Medulla oblongata (tissue), 1 donor: ENCODE measurements around the gene KLHDC8B.
A peak's percentile ranks its signal among the peaks of the same experiment; 100 is the strongest.

Source experiments
- DNase-seq: peaks from one replicate; pipeline ENCODE4 v3.0.0-alpha.2; 2015; ENCODE audit errors: extremely low spot score

The KLHDC8B gene

DNA sequence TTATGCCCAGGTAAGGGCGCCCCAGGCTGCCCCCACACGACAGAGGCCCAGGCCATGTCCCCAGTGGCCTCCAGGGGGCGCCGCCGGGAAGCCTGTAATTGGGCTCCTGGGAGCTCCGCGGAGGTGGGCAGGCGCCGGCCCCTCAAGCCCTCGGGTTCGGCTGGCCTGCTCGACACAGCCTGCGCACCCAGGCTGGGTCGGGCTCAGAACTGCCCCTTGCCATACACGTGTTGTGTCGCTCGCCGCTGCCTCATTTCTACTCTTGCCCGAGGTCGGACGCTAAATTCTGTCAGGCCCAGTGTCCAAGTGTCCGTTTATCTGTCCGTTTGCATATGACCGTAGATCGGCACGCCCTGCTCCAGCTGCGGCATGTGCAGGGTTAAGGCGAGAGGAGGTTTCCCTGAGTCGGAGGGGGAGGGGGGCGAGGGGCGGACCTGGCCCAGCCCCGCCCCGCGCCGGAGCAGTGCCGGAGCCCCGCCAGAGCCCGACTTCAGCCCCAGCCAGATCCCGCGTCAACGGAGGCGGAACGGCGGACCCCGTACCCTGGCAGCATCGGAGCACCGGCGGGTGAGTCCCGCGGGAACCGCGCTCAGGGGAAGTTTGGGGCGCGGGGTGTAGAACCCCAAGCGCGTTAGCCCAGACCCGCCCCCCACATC is at the start of gene KLHDC8B:
Gene KLHDC8B (plus strand): TSS at position 480 of the 656 bp plus-strand sequence. CDS start 1,172 bp downstream, outside the sequence.
- DNase-seq, result peak; percentile 76

DNA sequence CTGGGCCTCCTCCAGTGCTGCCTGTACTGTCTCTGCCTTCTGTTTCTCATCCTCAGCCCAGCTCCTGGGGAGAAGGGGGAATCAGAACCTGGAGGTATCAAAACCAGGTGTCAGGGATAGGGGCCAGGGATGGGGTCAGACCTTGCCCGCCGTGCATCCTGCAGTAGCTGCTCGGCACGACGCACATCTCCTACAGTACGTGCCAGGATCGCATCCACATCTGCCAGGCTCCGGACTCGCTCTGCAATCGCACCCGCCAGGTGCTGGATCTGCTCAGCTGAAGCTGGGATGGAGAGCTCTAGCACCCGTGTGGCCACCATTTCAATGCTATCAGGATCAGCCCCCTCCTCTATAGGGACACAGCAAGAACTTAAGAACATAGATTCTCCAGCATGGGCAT is 49.4 kb upstream of the KLHDC8B start:
- DNase-seq, result no peak

DNA sequence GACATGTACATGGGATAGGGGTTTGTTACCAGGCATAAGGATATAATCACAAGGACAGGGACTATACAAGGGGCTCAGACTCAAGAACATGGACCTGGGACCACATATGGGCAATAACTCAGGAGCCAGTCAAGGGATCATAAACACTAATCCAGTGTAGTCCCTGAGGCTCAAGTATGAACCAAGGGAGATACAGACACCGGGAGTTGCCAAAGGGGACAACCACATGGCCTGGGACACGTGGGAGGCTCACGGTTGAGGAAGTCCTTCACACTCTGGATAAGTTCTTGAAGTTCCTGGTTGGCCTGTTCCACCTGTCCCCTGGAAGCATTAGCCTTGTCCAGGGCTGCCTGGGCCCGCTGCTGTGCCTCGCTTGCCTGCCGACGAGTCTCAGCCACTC is 48.9 kb upstream of the KLHDC8B start:
- no peak for DNase-seq

DNA sequence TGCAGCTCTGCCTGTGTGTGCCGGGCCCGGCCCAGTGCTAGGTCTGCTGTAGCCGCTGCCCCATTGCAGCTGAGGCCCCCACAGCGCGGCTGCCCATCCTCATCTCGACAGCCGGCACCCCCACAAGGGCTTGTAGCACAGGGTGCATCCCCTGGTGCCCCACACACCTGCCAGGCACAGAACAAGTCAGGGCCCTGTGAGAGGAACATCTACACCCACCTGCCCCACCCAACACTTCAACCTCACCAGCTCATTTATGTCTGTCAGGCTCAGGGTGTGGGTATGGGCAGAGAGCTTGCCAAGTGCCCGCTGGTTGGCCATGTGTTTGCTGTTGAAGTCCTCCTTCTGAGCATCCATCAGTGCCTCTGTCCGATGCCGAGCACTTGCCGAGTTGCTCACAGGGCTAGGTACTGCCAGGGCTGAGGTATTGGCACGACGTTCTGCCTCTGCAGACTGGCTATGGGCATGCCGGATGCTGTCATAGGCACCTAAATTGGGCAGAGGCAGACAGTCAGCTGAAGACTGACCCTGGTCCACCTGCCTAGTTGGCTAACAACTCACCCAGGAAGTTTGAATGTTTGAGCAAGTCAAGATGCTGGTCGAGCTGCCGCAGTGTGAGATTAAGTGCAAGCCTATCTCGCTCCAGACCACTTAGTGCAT is 48.4 kb upstream of the KLHDC8B start:
- no peak for DNase-seq

DNA sequence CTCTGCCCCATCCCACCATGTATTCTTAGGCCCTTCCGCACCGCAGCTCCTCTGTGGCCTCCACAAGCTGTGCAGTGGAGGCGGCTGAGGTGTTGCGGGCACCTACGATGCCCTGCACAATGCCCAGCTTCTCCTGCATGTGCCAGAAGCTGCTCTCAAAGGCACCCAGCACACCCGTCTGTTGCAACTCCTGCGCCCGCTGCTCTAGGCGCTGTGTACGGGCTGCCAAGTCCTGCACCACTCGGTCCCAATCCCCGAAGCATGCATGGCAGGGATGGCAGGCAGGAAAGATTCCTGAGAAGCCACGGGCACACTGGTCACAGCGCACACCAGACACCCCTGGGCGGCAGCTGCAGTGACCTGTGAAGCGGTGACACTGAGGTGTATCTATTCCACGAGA is 47.7 kb upstream of the KLHDC8B start:
- DNase-seq, result no peak

DNA sequence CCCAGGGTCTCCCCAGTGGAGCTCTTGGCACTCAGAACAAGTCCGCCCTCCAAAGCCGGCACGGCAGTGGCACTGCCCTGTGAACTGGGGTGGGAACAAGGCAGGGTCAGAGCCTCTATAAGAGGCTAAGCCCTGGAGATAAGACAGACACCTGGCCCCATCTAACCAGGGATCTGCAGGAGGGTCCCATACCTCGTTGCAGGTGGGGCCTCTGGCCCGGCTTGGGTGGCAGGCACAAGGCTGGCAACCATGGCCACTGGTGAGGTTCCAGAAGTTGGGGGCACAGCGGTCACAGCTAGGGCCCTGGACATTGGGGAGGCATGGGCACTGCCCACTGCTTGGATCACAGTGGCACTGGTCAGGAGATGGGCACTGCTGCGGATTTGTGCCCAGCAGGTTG is 47.2 kb upstream of the KLHDC8B start:
- no peak for DNase-seq

DNA sequence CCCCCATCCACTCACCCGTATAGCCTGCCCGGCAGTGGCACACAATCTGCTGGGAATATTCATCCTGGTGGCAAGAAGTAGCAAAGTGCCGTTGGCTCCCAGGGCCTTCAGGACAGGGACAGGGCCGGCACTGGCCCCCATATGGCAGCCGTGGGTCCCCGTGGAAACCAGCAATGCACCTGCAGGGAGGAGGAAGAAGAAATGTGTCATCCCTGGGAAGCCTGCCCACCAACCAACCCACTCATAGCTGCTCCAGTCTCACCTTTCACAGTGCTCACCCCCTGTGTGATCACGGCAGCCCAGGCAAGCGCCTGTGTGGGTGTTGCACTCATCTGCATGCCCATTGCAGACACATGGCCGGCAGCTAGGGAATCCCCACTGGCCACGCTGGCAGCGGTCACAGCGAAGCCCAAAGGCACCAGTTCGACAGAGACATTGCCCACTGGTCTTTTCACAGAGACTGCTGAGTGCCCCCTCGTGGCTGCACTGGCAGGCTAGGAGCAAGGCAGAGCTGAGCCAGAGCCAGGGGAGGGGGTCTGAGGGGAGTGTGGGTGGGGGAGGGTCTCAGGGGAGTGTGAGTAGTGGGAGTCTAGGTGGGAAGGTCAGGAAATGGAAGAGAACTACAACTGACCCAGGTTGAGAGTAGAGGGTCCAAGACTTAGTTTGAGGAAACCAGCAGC is 46.3 kb upstream of the KLHDC8B start:
- no peak for DNase-seq

DNA sequence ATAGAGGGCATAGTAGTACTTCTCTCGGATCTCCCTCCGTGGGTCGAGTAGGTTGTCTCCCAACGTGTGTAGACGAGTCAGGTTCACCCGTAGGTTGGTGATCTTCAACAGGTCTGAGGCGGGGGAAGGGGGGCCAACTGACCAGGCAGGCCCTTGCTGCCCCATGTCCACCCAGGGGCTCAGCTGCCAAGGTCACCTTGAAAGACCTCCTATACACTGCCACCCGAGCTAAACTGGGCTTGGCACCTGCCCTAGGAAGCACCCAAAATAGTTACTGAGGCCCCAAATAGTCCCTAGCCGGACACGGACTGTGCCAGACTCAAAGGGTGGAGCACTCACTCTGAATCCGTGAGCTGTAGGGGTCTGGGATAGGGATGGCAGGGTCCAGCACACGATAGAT is 40.4 kb upstream of the KLHDC8B start:
- DNase-seq, result no peak

DNA sequence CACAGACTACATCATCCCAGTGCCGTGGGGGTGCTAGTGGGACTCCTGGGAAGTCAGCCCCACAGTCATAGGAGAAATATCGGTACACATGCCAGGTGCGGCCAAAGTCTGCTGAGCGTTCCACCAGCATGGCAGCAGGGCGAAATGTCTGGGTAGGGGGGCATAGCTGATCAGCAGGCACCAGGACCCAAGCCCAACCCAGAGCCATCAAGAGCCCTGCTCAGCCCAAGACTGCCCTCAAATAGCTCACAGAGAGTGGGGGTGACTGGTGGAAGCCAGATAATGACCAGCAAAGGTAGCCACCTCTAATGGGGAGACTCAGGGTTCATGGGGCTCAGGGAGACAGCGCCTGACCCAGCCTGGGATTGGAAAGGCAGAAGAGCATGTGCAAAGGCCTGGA is 39.8 kb upstream of the KLHDC8B start:
- DNase-seq, result no peak

DNA sequence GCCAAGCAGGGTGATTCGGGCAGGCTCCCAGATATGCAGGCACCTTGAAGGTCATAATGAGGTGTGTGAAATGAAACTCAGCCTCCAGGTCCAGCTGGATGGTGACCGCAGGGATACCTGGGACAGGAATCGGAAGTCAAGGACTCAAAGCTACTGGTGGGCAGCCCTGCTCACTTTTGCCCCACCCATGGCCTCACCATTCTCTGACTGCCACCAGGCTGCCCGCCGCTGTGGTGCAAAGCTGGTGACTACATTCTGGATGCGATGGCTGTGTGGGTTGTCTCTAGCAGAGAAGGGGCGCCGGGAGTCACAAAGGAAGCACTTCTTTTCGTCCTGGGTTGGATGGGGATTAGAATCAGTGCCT is 39.3 kb upstream of the KLHDC8B start:
- DNase-seq, result no peak

DNA sequence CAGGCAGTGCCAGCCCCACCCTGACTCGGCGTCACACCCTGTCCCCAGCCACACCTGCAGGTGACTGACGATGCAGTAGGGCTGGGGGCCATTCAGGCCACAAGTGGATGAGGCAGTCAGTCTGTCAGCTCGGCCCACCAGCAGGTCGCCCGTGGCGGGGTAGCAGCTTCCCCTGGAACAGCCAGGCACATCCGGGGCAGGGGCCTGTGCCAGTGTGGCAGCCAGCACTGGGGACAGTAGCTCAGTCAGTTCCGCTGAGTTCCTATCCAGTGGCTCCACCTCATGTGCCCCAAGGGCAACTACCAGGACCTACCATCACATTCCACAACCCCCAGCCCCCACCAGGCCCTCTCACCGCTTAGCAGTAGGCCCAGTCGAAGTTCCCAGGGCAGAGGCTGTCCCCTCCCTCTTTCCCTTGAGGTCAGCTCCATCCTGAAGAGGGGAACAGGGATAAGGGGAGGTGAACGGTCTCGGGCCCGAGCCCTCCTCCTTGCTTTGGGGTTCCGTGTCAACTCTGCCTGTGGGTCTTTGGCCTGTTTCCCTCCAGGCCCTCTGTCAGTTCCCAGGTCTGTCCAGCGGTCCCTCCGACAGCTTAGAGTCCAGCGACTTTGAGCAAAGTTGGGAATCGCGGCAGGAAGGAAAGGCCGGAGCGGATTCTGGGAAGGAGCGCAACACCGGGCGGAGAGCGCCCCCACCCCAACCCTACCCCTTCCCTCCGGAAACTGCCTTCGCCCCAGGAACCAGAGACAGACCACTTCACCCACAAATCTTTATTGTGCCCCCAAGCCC is 38.8 kb upstream of the KLHDC8B start, which contains the start of gene LAMB2:
Gene LAMB2 (minus strand): TSS at position 614 of the 789 bp plus-strand sequence. CDS start 183 bp downstream, at position 431.
- DNase-seq, result peak; percentile 70

DNA sequence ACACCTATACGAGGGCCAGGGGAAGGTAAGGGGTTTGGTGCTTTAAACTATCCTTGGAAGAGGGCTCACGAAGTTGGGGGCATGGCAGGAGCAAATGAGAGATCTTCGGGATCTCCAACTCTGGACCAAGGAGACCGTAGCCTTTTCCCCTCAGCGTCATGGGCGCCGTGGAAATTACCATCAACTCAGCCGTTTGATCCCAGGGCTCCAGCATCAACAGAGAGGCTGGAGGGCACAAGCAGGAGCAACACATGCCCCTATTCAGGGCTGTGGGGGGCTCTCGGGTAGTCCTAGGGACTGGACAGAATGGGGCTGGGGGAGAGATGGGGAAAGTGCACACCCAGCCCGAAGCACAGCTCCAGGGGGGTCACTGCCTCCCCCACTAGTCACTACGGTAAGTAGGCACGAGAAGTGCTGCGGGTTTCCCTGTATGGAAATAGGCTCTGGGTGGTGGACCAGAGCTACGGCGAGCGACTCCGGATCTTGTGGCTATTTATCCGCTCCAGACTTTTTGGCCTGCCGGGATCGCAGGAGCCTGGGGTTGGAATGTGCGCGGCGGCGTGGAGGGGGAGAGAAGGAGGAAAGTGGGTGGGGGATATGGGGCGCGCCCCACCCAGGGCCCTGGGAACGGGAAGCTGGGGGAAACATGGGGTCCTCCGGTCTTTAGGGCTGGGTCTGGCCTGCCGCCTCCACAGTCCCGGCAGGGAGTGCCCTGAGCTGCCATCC is 38.0 kb upstream of the KLHDC8B start:
- DNase-seq, result peak; percentile 81

DNA sequence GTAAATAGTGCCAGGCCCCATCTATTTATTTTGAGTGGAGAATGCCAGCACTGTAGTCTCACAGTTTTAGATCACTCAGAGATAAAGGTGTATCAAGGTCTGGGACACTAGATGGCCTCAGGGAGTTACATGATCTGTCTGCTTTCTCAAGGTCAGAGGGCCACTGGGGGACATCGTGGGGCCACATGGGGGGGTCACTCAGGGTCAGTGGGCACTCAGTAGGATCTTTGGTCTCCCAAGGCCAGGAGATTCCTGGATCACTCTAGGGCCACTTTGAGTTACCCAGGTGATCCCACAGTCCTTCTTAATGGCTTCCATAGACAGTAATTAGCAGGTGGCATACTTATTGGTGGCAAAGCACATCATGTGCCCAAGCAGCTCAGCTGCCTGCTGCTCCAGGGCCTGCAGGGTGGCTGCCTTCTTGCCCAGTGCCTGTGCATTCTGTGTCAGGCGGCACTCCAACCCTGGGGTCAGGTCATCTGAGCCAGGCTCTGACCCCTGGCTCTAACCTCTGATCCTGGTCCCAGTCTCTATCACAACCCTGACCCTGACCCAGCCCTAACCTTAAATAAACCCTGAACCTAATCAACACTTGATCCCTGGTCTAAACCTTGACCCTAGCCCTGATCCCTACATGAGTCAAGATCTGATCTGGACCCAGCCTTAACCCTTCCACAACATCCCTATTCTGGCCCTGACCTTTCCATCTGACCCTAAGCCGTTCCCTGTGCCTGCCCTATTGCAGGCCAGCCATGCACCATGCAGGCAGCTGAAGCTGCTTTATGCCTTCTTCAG is 36.7 kb upstream of the KLHDC8B start:
- DNase-seq, result no peak

DNA sequence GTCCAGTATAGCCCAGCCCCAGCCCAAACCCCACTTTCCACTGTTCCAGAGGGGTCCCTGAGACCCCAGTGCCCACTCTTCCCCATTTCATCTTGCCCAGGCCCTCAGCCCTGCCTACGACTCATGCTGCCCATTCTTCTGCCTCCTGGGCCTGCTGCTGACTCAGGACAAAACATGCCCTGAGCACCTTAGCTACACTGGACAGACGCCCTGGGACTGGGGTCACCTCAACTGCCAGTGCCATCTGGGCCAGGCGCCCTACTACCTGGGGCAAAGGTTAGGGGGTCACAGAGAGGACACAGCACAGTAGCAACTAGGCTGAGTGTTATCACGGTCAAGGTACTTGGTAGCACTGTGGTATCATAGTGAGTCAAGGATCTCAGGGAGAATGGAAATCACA is 35.9 kb upstream of the KLHDC8B start:
- DNase-seq, result no peak

DNA sequence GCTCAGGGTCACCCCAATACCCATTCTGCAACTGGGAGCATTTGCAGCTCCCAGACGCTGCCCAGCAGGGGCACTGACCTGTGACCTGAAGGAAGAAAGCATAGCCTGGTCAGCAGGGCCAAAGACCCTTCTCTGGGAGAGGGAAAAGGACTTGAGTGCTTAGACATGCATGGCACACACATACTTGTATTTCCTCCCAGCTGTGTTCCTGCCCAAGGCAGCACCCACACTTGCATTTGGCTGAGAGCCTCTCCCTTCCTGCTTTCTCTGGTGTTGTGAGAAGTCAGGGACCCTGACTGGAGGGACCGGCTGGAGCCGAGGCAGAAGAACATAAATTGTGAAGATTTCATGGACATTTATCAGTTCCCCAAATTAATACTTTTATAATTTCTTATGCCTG is 31.3 kb upstream of the KLHDC8B start:
- DNase-seq, result no peak

DNA sequence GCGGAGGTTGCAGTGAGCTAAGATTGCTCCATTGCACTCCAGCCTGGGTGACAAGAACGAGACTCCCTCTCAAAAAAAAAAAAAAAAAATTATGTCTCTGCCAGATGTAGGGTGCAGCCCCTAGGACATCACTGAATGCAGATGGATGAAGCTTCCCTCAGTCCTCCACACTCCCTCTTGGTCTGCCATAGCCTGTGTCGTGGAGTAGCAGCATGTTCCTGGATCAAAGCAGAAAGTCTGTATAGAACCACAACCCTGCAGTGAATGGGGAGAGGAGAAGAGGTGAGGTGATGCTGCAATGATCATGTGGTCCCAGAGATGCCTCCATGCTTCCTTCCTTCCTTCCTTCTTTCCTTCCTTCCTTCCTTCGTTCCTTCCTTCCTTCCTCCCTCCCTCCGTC is 23.2 kb upstream of the KLHDC8B start:
- DNase-seq, result no peak

DNA sequence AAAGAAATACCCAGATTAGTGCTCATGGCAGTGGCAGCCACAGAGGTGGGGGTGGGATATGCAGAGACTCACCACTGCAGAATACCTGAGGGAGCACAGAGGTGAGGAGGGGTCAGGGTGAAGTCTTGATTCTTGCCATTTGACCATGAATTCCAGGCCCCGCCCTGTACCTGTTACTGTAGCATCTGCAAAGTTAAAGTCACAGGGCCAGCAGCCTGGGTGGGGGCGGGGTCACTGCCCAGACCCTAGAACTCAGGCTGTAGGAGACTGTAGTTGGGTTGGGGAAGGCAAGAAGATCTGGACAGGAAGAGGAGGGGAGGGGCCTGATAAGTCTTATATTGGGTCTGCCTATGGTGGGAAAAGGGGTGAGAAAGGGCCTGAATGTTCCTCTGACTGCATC is 19.8 kb upstream of the KLHDC8B start:
- DNase-seq, result no peak

DNA sequence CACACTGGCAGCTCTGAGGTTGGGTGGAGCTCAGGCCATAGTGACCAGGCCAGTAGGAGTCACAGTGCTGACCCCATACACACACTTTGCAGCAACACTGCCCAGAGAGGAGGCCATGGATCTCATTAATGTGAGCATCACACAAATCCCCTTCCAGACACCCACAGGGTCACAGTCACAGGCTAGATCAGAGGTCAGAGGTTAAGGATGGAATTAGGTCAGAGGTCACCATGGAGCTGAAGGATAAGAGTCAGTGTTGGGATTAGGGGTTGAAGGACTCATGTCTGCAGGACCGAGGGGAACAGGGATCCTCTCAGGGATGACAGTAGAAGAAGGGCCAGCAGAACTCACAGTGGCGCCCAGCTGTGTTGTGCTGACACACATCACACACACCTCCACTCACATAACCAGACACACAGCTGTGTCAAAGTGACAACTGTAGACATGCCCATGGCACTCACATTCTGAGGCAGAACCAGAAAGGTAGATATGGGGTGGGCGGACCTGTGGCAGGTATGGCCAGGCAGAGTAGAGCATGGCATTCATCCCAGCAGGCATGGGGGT is 18.0 kb upstream of the KLHDC8B start:
- DNase-seq, result no peak

DNA sequence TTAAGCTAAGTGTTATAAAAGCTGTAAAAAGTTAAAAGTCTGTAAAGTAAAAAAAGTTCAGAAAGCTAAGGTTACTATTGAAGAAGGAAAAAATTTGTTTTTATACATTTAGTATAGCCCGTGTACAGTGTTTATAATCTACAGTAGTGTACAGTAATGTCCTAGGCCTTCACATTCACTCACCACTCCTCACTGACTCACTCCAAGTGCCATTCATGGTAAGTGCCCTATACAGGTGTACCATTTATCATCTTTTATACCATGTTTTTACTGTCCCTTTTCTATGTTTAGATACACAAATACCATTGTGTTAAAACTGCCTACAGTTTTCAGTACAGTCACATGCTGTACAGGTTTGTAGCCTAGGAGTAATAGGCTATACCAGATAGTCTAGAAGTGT is 14.1 kb upstream of the KLHDC8B start:
- DNase-seq, result no peak

DNA sequence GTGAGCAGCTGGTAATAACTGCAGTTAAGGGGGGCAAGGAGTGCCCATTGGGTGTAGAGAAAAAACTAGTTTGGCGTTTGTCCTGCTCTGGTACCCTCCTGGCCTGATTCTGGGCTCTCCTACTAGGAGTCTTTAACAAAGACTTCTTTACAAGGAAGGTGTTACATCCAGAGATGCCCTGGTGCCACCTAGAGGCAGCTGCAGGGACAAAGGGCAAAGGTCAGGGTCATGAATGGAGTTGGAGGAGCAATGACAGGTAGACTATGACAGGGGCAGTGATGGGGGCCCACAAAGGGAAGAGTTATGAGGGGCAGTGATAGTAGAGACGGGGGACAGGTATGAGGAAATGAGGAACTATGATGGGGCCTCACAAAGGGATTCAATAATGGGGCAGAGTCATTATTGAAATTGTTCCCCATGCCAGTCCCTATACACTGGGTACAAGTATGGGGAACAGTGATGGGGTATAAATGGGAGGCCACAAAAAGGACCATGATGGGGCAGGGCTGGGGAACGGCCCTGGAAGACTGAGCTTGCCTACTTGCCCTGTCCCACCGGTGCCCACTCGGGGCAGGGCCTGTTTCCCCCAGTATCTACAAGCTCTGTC is 13.2 kb upstream of the KLHDC8B start:
- no peak for DNase-seq
